H9 (cell line): ENCODE data around the gene CKLF. TPM values are rescaled to one million over a fixed set of nuclear protein-coding genes. Genes with fewer than 3 reads are reported as not detected.

ENCODE experiments used
- DNase-seq: peaks from one replicate; pipeline ENCODE4 v3.0.0-alpha.2; 2017
- H2AFZ ChIP-seq: one replicate; pipeline ENCODE4 v1.6.1; 2013; ENCODE audit warnings: mild to moderate bottlenecking, low read length, control low read depth, moderate library complexity
- H2AK5ac ChIP-seq: 2 replicates; pipeline ENCODE4 v1.6.1; 2013; ENCODE audit warnings: low read length, control low read depth, mixed read lengths; ENCODE audit not compliant: insufficient read length
- H2BK120ac ChIP-seq: one replicate; pipeline ENCODE4 v1.6.1; 2013; ENCODE audit warnings: low read depth, mild to moderate bottlenecking, low read length, control low read depth, inconsistent platforms; ENCODE audit not compliant: poor library complexity, severe bottlenecking
- H2BK12ac ChIP-seq: 2 replicates; pipeline ENCODE4 v1.6.1; 2013; ENCODE audit warnings: low read length, control low read depth, mixed read lengths, low read depth; ENCODE audit not compliant: insufficient read length
- H2BK15ac ChIP-seq: 2 replicates; pipeline ENCODE4 v1.6.1; 2013; ENCODE audit warnings: low read depth, low read length, control low read depth
- H2BK20ac ChIP-seq: one replicate; pipeline ENCODE4 v1.6.1; 2013; ENCODE audit warnings: low read depth, mild to moderate bottlenecking, low read length, control low read depth, inconsistent platforms; ENCODE audit not compliant: poor library complexity, severe bottlenecking
- H2BK5ac ChIP-seq: 2 replicates; pipeline ENCODE4 v1.6.1; 2013; ENCODE audit warnings: low read length, control low read depth, mixed read lengths; ENCODE audit not compliant: insufficient read length
- H3K14ac ChIP-seq: 2 replicates; pipeline ENCODE4 v1.6.1; 2013; ENCODE audit warnings: low read length, control low read depth; ENCODE audit not compliant: insufficient read depth
- H3K18ac ChIP-seq: 2 replicates; pipeline ENCODE4 v1.6.1; 2013; ENCODE audit warnings: low read depth, mild to moderate bottlenecking, mixed read lengths, low read length, control low read depth; ENCODE audit not compliant: insufficient read length
- H3K23ac ChIP-seq: 2 replicates; pipeline ENCODE4 v1.6.1; 2013; ENCODE audit warnings: low read length, control low read depth, mixed read lengths, low read depth; ENCODE audit not compliant: insufficient read length
- H3K23me2 ChIP-seq: 2 replicates; pipeline ENCODE4 v1.6.1; 2013; ENCODE audit warnings: low read depth, mild to moderate bottlenecking, mixed read lengths, low read length, control low read depth; ENCODE audit not compliant: insufficient read length, poor library complexity, severe bottlenecking
- H3K27ac ChIP-seq: 2 replicates; pipeline ENCODE4 v1.5.1; 2013; ENCODE audit warnings: low read length, control low read depth, mixed read lengths, low read depth; ENCODE audit not compliant: insufficient read length
- H3K27me3 ChIP-seq: 2 replicates; pipeline ENCODE4 v1.6.1; 2013; ENCODE audit warnings: low read length, control low read depth, inconsistent platforms; ENCODE audit not compliant: insufficient read depth
- H3K4ac ChIP-seq: 2 replicates; pipeline ENCODE4 v1.6.1; 2013; ENCODE audit warnings: low read depth, mild to moderate bottlenecking, control low read depth, inconsistent platforms, low read length, moderate library complexity
- H3K4me1 ChIP-seq: 2 replicates; pipeline ENCODE4 v1.6.1; 2013; ENCODE audit warnings: low read length, control low read depth, inconsistent platforms; ENCODE audit not compliant: insufficient read depth
- H3K4me2 ChIP-seq: 2 replicates; pipeline ENCODE4 v1.6.1; 2013; ENCODE audit warnings: low read length, control low read depth, mixed read lengths; ENCODE audit not compliant: insufficient read length, insufficient read depth
- H3K56ac ChIP-seq: 2 replicates; pipeline ENCODE4 v1.6.1; 2013; ENCODE audit warnings: low read depth, mild to moderate bottlenecking, mixed read lengths, low read length, control low read depth; ENCODE audit not compliant: insufficient read length
- H3K79me1 ChIP-seq: 2 replicates; pipeline ENCODE4 v1.6.1; 2013; ENCODE audit warnings: low read depth, mild to moderate bottlenecking, moderate library complexity, low read length, control low read depth, inconsistent platforms; ENCODE audit not compliant: insufficient read depth, poor library complexity, severe bottlenecking
- H3K79me2 ChIP-seq: 2 replicates; pipeline ENCODE4 v1.6.1; 2013; ENCODE audit warnings: low read length, control low read depth, inconsistent platforms; ENCODE audit not compliant: insufficient read depth
- H3K9ac ChIP-seq: 2 replicates; pipeline ENCODE4 v1.6.1; 2013; ENCODE audit warnings: low read length, control low read depth, mixed read lengths; ENCODE audit not compliant: insufficient read length; ENCODE audit errors: extremely low read depth
- H3K9me3 ChIP-seq: one replicate; pipeline ENCODE4 v1.6.1; 2013; ENCODE audit warnings: low read depth, low read length, inconsistent platforms; ENCODE audit not compliant: control insufficient read depth
- H3T11ph ChIP-seq: one replicate; pipeline ENCODE4 v1.6.1; 2013; ENCODE audit warnings: mild to moderate bottlenecking, low read length, control low read depth, inconsistent platforms
- H4K20me1 ChIP-seq: one replicate; pipeline ENCODE4 v1.6.1; 2013; ENCODE audit not compliant: control insufficient read depth, insufficient read length, insufficient read depth
- H4K5ac ChIP-seq: 2 replicates; pipeline ENCODE4 v1.6.1; 2013; ENCODE audit warnings: low read depth, mild to moderate bottlenecking, mixed read lengths, low read length, control low read depth; ENCODE audit not compliant: insufficient read length
- H4K8ac ChIP-seq: replicated peaks from 2 replicates; pipeline ENCODE4 v1.6.1; 2013; ENCODE audit warnings: low read length, control low read depth, mixed read lengths, low read depth; ENCODE audit not compliant: insufficient read length
- H4K91ac ChIP-seq: 2 replicates; pipeline ENCODE4 v1.6.1; 2013; ENCODE audit warnings: low read depth, mild to moderate bottlenecking, moderate library complexity, mixed read lengths, low read length, control low read depth; ENCODE audit not compliant: insufficient read length
- H3K27ac Mint-ChIP-seq, 3 experiments: 2 replicates in 2 of 3; 3 replicates in 1 of 3; pipeline ENCODE4 v1.8.0; 2020 to 2021; ENCODE audit warnings: mixed read lengths in 3 of 3, mild to moderate bottlenecking in 1 of 3, moderate library complexity in 1 of 3
- H3K27me3 Mint-ChIP-seq: 2 replicates; pipeline ENCODE4 v1.8.0; 2021; ENCODE audit warnings: low read depth, mild to moderate bottlenecking, moderate library complexity, mixed read lengths
- H3K36me3 Mint-ChIP-seq, 3 experiments: 2 replicates in 2 of 3; 3 replicates in 1 of 3; pipeline ENCODE4 v1.8.0; 2020 to 2021; ENCODE audit warnings: low read depth in 3 of 3, mixed read lengths in 3 of 3; ENCODE audit not compliant: insufficient read depth in 1 of 3
- H3K4me1 Mint-ChIP-seq, 2 experiments: 2 replicates each; pipeline ENCODE4 v1.8.0; 2020; ENCODE audit warnings: mixed read lengths in 2 of 2
- H3K4me3 Mint-ChIP-seq, 2 experiments: 2 replicates in 1 of 2; 3 replicates in 1 of 2; pipeline ENCODE4 v1.8.0; 2020 to 2021; ENCODE audit warnings: mild to moderate bottlenecking in 2 of 2, mixed read lengths in 2 of 2, moderate library complexity in 1 of 2
- H3K9me3 Mint-ChIP-seq, 2 experiments: 2 replicates in 1 of 2; 3 replicates in 1 of 2; pipeline ENCODE4 v1.8.0; 2020; ENCODE audit warnings: mild to moderate bottlenecking in 2 of 2, mixed read lengths in 2 of 2, moderate library complexity in 1 of 2
- whole genome bisulfite sequencing: extraction: QIAGEN DNeasy Blood & Tissue Kit; methylation state at CpG from one replicate; pipeline ENCODE4 v1.1.7; 2013; ENCODE audit warnings: missing lambda C conversion rate, low lambda C conversion rate, mixed read lengths; ENCODE audit not compliant: insufficient read length; ENCODE audit errors: extremely low coverage; 5-methylcytosine and 5-hydroxymethylcytosine counted together
- total RNA-seq: library from RNA; stranded (reverse); gene quantifications from 2 replicates; pipeline ENCODE4 v1.2.1, GENCODE V29; 2021
- TF ChIP-seq, protein P1 (sequence below): fragments of 200-600 bp; sonication (generic); conservative IDR thresholded peaks from 3 replicates; pipeline ENCODE4 v1.8.0; 2021; ENCODE audit warnings: antibody characterized with exemption, mild to moderate bottlenecking

The CKLF gene
- total RNA-seq, 1 experiment from 2014 or later = 23.1 TPM

- Histone ChIP-seq H2AK5ac (no peak overlapping the region), H3K18ac (no peak overlapping the region), H4K8ac (no peak overlapping the region), H2BK120ac (no peak overlapping the region), H3T11ph (no peak overlapping the region), H3K56ac (no peak overlapping the region), H2BK5ac (no peak overlapping the region), H3K9ac (no peak overlapping the region), H3K79me1 (no peaks in the 10 kb centered on the region), H3K79me2 (no peaks in the 10 kb centered on the region), H3K23me2 (peaks cover 11% of the 10 kb centered on the region), H4K91ac (no peak overlapping the region), H3K4ac (no peak overlapping the region), H4K5ac (no peak overlapping the region), H3K14ac (no peak overlapping the region), H2AFZ (no peak overlapping the region), H2BK20ac (no peak overlapping the region), H3K9me3 (no peaks in the 10 kb centered on the region), H2BK12ac (no peak overlapping the region), H3K27ac (no peak overlapping the region), H4K20me1 (no peaks in the 10 kb centered on the region), H3K4me1 (no peaks in the 10 kb centered on the region), H2BK15ac (no peak overlapping the region), H3K27me3 (no peaks in the 10 kb centered on the region), H3K4me2 (no peak overlapping the region), H3K23ac (no peak overlapping the region)
- Mint-ChIP-seq H3K27ac (peak overlapping the region in 1 of 3 experiments; percentile 77; a peak in 2 of 7 replicates), H3K9me3 (no peaks in the 10 kb centered on the region; a peak in 1 of 5 replicates), H3K4me1 (peaks cover 20 to 32% of the 10 kb centered on the region in 2 experiments), H3K36me3 (peaks cover 24 to 47% (median 39%) of the 10 kb centered on the region in 3 experiments; a peak in 6 of 7 replicates), H3K27me3 (peaks cover 2% of the 10 kb centered on the region), H3K4me3 (no peak overlapping the region; a peak in 1 of 5 replicates)
- peak; percentile 94 for DNase-seq
- TF ChIP-seq, protein P1, sequence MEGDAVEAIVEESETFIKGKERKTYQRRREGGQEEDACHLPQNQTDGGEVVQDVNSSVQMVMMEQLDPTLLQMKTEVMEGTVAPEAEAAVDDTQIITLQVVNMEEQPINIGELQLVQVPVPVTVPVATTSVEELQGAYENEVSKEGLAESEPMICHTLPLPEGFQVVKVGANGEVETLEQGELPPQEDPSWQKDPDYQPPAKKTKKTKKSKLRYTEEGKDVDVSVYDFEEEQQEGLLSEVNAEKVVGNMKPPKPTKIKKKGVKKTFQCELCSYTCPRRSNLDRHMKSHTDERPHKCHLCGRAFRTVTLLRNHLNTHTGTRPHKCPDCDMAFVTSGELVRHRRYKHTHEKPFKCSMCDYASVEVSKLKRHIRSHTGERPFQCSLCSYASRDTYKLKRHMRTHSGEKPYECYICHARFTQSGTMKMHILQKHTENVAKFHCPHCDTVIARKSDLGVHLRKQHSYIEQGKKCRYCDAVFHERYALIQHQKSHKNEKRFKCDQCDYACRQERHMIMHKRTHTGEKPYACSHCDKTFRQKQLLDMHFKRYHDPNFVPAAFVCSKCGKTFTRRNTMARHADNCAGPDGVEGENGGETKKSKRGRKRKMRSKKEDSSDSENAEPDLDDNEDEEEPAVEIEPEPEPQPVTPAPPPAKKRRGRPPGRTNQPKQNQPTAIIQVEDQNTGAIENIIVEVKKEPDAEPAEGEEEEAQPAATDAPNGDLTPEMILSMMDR = peak; percentile 96
- WGBS = no CpG with 5 or more reads among the region's 17 CpGs
These were observed 56.1 kb downstream of the CKLF start for GRCh38 chr16:66608241-66609138.
